KMS-11 (cell line): ENCODE measurements around the gene SMARCAL1.

ENCODE experiments used
- H2AFZ ChIP-seq: fragments of 200-600 bp; sonication (generic); 2 replicates; pipeline ENCODE4 v1.6.1; 2016; ENCODE audit warnings: antibody characterized with exemption, mixed run types, low read depth
- H3K27ac ChIP-seq: fragments of 200-600 bp; sonication (generic); 2 replicates; pipeline ENCODE4 v1.6.1; 2016; ENCODE audit warnings: mild to moderate bottlenecking, mixed run types
- H3K27me3 ChIP-seq: fragments of 200-600 bp; sonication (generic); 2 replicates; pipeline ENCODE4 v1.6.1; 2017; ENCODE audit warnings: mild to moderate bottlenecking, low read depth, mixed run types, moderate library complexity; ENCODE audit not compliant: insufficient read depth
- H3K36me3 ChIP-seq: fragments of 200-600 bp; sonication (generic); 2 replicates; pipeline ENCODE4 v1.6.1; 2017; ENCODE audit warnings: mild to moderate bottlenecking, mixed run types; ENCODE audit not compliant: insufficient read depth
- H3K4me1 ChIP-seq: fragments of 200-600 bp; sonication (generic); 2 replicates; pipeline ENCODE4 v1.6.1; 2016; ENCODE audit warnings: mild to moderate bottlenecking, low read depth, mixed run types; ENCODE audit not compliant: poor library complexity, severe bottlenecking
- H3K4me2 ChIP-seq: fragments of 200-600 bp; sonication (generic); 2 replicates; pipeline ENCODE4 v1.7.0; 2016; ENCODE audit warnings: mild to moderate bottlenecking, mixed run types
- H3K4me3 ChIP-seq: fragments of 200-600 bp; sonication (generic); IDR thresholded peaks from 2 replicates; pipeline ENCODE4 v1.6.1; 2017; ENCODE audit warnings: low read depth, low read length, mixed read lengths; ENCODE audit not compliant: insufficient read depth
- H3K79me2 ChIP-seq: fragments of 200-600 bp; sonication (generic); 2 replicates; pipeline ENCODE4 v1.6.1; 2016; ENCODE audit warnings: low read depth, mixed run types; ENCODE audit not compliant: insufficient read depth
- H3K9ac ChIP-seq: fragments of 200-600 bp; sonication (generic); 2 replicates; pipeline ENCODE4 v1.6.1; 2016; ENCODE audit warnings: mild to moderate bottlenecking, mixed run types
- H4K20me1 ChIP-seq: fragments of 200-600 bp; sonication (generic); 2 replicates; pipeline ENCODE4 v1.6.1; 2016; ENCODE audit warnings: mild to moderate bottlenecking, mixed run types; ENCODE audit not compliant: insufficient read depth
- TF ChIP-seq, protein P1 (sequence below): fragments of 200-600 bp; sonication (generic); conservative IDR thresholded peaks from 2 replicates; pipeline ENCODE4 v1.6.1; 2017; ENCODE audit warnings: low read depth, mild to moderate bottlenecking, antibody characterized with exemption, low read length, moderate library complexity, mixed read lengths

Gene SMARCAL1

GRCh38 chr2:216412022-216412999, at the start of gene SMARCAL1:
Gene SMARCAL1 (plus strand): TSS chr2:216412484. CDS start chr2:216414705, 2,221 bp downstream.
- H3K4me1 ChIP-seq = peaks cover 6% of the 10 kb centered on the region
- H3K36me3 ChIP-seq = no peaks in the 10 kb centered on the region
- H3K27me3 ChIP-seq = no peaks in the 10 kb centered on the region
- TF ChIP-seq, protein P1, sequence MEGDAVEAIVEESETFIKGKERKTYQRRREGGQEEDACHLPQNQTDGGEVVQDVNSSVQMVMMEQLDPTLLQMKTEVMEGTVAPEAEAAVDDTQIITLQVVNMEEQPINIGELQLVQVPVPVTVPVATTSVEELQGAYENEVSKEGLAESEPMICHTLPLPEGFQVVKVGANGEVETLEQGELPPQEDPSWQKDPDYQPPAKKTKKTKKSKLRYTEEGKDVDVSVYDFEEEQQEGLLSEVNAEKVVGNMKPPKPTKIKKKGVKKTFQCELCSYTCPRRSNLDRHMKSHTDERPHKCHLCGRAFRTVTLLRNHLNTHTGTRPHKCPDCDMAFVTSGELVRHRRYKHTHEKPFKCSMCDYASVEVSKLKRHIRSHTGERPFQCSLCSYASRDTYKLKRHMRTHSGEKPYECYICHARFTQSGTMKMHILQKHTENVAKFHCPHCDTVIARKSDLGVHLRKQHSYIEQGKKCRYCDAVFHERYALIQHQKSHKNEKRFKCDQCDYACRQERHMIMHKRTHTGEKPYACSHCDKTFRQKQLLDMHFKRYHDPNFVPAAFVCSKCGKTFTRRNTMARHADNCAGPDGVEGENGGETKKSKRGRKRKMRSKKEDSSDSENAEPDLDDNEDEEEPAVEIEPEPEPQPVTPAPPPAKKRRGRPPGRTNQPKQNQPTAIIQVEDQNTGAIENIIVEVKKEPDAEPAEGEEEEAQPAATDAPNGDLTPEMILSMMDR = no peak
- peak within 1 kb of the TSS; percentile 85 for H3K9ac ChIP-seq
- H4K20me1 ChIP-seq = no peaks in the 10 kb centered on the region
- peak within 1 kb of the TSS; percentile 92 for H2AFZ ChIP-seq
- peaks cover 6% of the 10 kb centered on the region; the same call in 1 of the 2 replicates for H3K79me2 ChIP-seq
- H3K27ac ChIP-seq = peak within 1 kb of the TSS; percentile 60
- H3K4me2 ChIP-seq = peak within 1 kb of the TSS; percentile 67
- peak within 1 kb of the TSS; percentile 91 for H3K4me3 ChIP-seq

- Histone ChIP-seq H2AFZ (no peak overlapping the region), H3K4me2 (no peak overlapping the region), H3K27ac (no peak overlapping the region), H3K4me3 (no peak overlapping the region), H3K4me1 (no peaks in the 10 kb centered on the region), H3K36me3 (no peaks in the 10 kb centered on the region), H4K20me1 (no peaks in the 10 kb centered on the region), H3K79me2 (no peaks in the 10 kb centered on the region), H3K9ac (no peak overlapping the region), H3K27me3 (no peaks in the 10 kb centered on the region)
- TF ChIP-seq, protein P1 = no peak
Observed at GRCh38 chr2:216362730-216363129, 49.6 kb upstream of the SMARCAL1 start.

DNA sequence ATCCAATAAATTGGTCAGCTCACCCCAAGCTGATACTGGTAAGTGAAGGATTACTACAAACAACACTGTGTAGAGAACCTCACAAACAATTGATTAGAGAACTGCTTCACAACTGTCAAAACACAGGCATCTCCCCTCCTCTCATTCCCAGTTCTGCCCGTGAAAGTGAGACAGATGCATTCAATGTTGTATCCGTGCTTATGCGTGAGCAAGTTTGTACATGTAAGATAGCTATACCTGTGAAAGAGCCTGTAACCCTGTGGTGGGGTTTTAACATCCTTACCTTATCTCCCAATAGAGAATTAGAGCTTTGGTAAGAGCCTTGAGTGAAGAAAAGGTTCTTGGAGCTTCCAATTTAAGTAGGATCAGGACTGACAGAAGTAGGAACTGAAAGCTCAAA, 49.1 kb upstream of the SMARCAL1 start:
- H3K4me3 ChIP-seq = no peak overlapping the region
- TF ChIP-seq, protein P1 = no peak
- H3K4me1 ChIP-seq = no peaks in the 10 kb centered on the region
- no peak overlapping the region for H3K9ac ChIP-seq
- H3K27ac ChIP-seq = no peak overlapping the region
- no peaks in the 10 kb centered on the region for H3K79me2 ChIP-seq
- H3K4me2 ChIP-seq = no peak overlapping the region
- H3K27me3 ChIP-seq = no peaks in the 10 kb centered on the region
- H2AFZ ChIP-seq = no peak overlapping the region
- H3K36me3 ChIP-seq = no peaks in the 10 kb centered on the region
- no peaks in the 10 kb centered on the region for H4K20me1 ChIP-seq

GRCh38 chr2:216365518-216365917, 46.8 kb upstream of the SMARCAL1 start:
- Histone ChIP-seq H3K4me3 (no peak overlapping the region), H3K27ac (no peak overlapping the region), H3K4me2 (no peak overlapping the region), H3K79me2 (no peaks in the 10 kb centered on the region), H3K36me3 (no peaks in the 10 kb centered on the region), H3K27me3 (no peaks in the 10 kb centered on the region), H3K9ac (no peak overlapping the region), H3K4me1 (no peaks in the 10 kb centered on the region), H2AFZ (no peak overlapping the region), H4K20me1 (no peaks in the 10 kb centered on the region)
- TF ChIP-seq, protein P1 = no peak
